Measurements from ENCODE around the gene QKI.

Gene QKI

DNA sequence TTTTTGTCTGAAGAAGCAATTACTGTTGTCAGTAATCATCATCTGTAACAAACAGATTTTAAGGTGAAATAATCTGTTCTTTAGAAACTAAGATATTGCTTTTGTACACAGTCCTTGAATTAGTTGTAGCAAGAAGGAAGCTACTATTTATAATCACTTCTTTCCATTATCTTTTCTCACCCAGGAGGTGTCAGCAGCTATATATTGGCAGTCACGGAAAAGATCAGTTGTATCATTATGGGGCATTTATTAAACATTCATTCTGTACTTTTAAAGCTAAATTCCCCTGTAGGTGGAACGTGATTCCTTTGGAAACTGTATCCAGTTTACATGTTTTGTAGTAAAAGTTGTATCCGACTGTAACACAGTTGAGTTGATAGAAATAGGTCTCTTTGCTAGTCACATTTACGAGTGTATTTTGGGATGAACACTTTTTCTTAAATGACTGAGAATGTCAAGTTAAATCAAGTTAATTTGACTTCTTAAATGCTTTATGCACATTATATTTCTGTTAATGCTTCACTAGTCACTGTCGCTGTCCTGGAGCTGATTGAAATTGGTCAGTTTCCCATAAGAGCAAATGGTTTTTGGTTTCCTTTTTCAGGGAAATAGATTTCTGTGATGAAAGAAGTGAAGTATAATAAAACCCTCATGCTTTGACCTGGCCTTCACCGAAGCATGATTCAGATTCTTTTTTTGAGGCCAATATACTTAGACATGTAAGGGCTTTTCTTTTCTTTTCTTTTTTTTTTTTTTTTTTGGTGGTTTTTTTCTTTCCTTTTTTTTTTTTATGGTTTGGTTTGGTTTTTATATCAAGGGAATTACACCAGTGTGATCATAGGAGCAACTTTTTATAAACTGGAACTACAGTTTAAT lies 5.1 kb downstream of the QKI start:
- H3K4me3 ChIP-seq (ENCODE audit: low read depth, low read length): no peak overlapping the region
- no peak for TF ChIP-seq CTCF (IDR thresholded peaks at IDR 0.05; ENCODE audit: borderline replicate concordance, insufficient read depth, low read depth, low read length)

GRCh38 chr6:163420289-163420614 lies 5.7 kb downstream of the QKI start:
- no peak overlapping the region for H3K4me3 ChIP-seq (ENCODE audit: low read depth, low read length)
- no peak for TF ChIP-seq CTCF (IDR thresholded peaks at IDR 0.05; ENCODE audit: borderline replicate concordance, insufficient read depth, low read depth, low read length)

- H3K4me3 ChIP-seq (ENCODE audit: low read depth, low read length): no peak overlapping the region
- TF ChIP-seq CTCF (IDR thresholded peaks at IDR 0.05; ENCODE audit: borderline replicate concordance, insufficient read depth, low read depth, low read length): no peak
These were observed 8.0 kb downstream of the QKI start for GRCh38 chr6:163422550-163422949.

DNA sequence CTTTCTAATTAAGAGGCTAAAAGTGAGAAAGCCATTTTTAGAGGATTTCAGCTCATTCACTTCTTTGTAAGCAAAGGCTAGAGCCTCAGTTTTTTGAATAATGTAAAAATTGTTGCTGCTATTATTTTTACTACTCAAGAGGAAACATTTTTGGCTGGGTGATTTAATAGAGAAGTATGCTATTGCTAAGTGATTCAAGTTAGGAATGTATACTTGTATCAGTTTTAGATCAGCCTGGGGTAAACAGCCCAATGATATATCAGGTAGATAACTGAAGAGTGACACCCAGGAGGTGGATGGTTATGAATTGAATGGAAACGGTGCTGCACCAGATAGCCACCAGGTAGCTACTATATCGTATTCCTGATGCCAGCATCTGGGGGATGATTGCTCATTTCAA lies 9.2 kb downstream of the QKI start:
- TF ChIP-seq CTCF (IDR thresholded peaks at IDR 0.05; ENCODE audit: borderline replicate concordance, insufficient read depth, low read depth, low read length): no peak
- H3K4me3 ChIP-seq (ENCODE audit: low read depth, low read length): no peak overlapping the region

- TF ChIP-seq CTCF (IDR thresholded peaks at IDR 0.05; ENCODE audit: borderline replicate concordance, insufficient read depth, low read depth, low read length): no peak
- H3K4me3 ChIP-seq (ENCODE audit: low read depth, low read length): no peak overlapping the region
These were observed 13.2 kb downstream of the QKI start for GRCh38 chr6:163427498-163428254.

GRCh38 chr6:163428373-163428772 lies 13.9 kb downstream of the QKI start:
- no peak for TF ChIP-seq CTCF (IDR thresholded peaks at IDR 0.05; ENCODE audit: borderline replicate concordance, insufficient read depth, low read depth, low read length)
- H3K4me3 ChIP-seq (ENCODE audit: low read depth, low read length): no peak overlapping the region
